WI38 (cell line): ENCODE measurements around the gene FNDC3B.

ENCODE experiments used
- H3K4me3 ChIP-seq: 2 replicates; pipeline ENCODE4 v1.5.1; 2011; ENCODE audit warnings: low read depth, mild to moderate bottlenecking, control low read depth, low read length
- CTCF ChIP-seq: IDR thresholded peaks from 2 replicates; pipeline ENCODE4 v1.5.1; 2012; ENCODE audit warnings: low read depth, mild to moderate bottlenecking, control low read depth, low read length

Gene FNDC3B

DNA sequence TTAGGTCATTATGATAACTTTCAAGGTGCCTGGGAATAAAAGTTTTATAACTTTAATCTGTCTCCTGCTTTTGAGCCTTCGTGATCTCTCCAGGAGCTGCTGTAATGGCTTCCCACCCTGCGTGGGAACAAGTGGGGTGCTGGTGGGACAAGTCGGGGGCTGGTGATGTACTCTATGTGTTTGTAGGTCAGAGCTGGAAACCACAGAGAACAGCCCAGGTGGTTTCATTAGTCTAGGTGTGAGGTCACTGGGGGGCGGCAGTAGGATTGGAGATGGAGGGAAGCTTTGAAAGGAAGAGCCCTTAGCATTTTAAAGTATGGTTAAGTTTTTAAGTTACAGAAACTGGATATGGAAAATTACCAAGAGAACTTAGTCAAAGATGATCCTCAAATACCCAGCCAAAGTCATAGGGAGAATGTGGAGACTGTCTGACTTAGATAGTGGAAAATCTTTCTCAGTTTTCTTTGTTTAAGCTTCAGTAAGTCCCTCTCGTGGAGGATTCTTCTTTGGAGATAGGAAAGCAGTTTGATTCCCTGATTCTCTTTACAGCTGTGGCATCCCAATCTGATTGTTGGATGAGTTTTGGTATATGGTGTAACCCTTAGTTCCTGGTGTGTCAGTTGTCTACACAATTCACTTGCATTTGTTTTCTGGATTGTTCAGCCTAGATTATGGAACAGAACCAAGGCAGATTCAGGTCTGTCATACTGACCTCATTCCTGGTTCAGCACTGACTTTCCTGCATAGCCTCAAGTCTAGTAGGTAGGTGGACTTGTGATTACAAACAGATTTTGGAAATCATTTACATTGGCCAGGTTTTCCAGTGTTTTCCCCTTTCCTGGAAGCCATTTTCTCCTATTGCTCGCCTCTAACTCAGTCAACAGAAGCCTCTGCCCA lies 115.6 kb downstream of the FNDC3B start:
- no peak for TF ChIP-seq CTCF
- no peak overlapping the region for H3K4me3 ChIP-seq

DNA sequence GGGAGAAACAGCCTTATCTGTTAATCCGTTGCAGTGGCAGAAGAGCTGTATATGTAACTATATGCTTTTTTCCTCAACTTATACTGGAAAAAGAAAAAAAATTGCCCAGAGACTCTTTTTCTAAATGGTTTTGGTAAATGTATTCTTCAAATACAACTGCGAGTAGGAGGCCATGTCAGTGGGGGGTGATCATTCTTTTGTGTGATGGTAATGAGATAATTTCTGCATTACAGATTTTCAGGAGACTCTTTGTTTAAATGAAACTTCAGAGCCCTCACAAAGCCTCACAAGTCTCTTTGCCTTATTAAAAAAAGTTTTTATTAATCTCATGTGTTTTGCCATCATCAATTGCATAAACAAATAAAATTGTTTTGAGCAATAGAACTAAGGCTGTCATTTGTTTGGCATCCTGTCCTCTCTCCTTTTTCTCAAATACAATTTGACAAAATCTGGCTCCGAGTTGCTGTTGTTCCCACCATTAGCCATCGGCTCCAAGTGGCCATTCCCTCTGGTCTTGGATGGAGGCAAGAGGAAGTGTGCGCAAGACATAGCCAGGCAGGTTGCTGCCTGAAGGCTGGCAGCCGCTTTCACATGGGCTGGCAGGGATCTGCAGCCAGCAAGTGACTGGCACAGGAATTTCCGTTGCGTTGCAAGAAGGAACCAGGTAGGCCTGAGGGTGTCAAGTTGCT lies 116.7 kb downstream of the FNDC3B start:
- TF ChIP-seq CTCF: no peak
- no peak overlapping the region for H3K4me3 ChIP-seq

GRCh38 chr3:172156586-172156955 lies 117.2 kb downstream of the FNDC3B start:
- no peak for TF ChIP-seq CTCF
- no peak overlapping the region for H3K4me3 ChIP-seq

DNA sequence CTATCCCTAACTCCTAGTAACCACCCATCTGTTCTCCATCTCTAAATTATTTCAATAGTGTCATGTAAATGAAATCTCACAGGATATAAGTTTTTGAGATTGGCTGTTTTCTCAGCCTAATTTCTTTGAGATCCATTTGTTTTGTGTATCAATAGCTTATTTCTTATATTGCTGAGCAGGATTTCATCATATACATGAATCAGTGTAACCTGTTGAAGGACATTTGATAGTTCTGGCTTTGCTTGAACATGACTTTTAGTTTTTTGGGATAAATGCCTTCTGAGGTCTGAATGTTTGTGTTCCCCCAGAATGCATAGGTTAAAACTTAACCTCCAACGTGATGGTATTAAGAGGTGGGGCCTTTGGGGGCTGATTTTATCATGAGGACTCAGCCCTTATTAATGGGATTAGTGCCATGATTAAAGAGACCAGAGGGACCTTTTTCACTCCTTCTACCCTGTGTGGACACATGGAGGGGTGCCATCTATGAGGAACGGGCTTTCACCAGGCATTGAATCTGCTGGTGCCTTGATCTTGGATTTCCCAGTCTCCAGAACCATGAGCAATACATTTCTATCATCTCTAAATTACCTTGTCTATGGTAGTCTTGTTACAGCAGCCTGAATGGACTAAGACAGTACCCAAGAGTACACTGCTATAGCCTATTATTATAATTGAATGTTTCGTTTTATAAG lies 118.3 kb downstream of the FNDC3B start:
- no peak for TF ChIP-seq CTCF
- H3K4me3 ChIP-seq: no peak overlapping the region

DNA sequence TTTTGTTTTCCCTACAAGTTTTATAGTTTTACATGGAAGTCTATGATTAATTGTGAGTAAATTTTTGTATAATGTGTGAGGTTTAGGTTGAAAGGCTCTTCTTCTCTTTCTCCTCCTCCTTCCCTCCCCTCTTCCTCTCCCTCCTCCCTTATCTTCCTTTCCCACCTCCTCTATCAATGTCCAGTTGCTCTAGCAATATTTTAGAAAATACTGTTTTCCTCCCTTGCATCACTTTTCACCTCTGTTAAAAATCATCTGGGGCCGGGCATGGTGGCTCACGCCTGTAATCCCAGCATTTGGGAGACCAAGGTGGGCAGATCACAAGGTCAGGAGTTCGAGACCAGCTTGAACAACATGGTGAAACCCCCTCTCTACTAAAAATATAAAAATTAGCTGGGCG lies 119.4 kb downstream of the FNDC3B start:
- no peak for TF ChIP-seq CTCF
- no peak overlapping the region for H3K4me3 ChIP-seq

- TF ChIP-seq CTCF: no peak
- H3K4me3 ChIP-seq: no peak overlapping the region
Observed at GRCh38 chr3:172159376-172159775, 120.0 kb downstream of the FNDC3B start.

GRCh38 chr3:172159962-172160538 lies 120.7 kb downstream of the FNDC3B start:
- no peak for TF ChIP-seq CTCF
- H3K4me3 ChIP-seq: no peak overlapping the region
